DND-41 (cell line): ENCODE measurements around the gene ISCU.

Experiments used
- ATAC-seq: fragments of 200-7000 bp; cut with Tn5 transposase; 3 replicates; pipeline ENCODE4 v1.9.1; 2021; ENCODE audit warnings: low read depth; ENCODE audit not compliant: insufficient read depth
- DNase-seq: peaks from one replicate; pipeline ENCODE4 v3.0.0-alpha.2; 2020
- H2AFZ ChIP-seq: 2 replicates; pipeline ENCODE4 v1.6.0; 2012; ENCODE audit warnings: low read depth, low read length
- H3K27ac ChIP-seq: 2 replicates; pipeline ENCODE4 v1.5.1; 2012; ENCODE audit warnings: low read length, inconsistent platforms
- H3K27me3 ChIP-seq: fragments of 200-600 bp; sonication (generic); 2 replicates; pipeline ENCODE4 v1.6.0; 2012; ENCODE audit warnings: low read length, mild to moderate bottlenecking, inconsistent platforms; ENCODE audit not compliant: insufficient read depth, poor library complexity
- H3K36me3 ChIP-seq: 2 replicates; pipeline ENCODE4 v1.5.1; 2012; ENCODE audit warnings: low read length, inconsistent platforms; ENCODE audit not compliant: insufficient read depth
- H3K4me1 ChIP-seq: 2 replicates; pipeline ENCODE4 v1.5.1; 2012; ENCODE audit warnings: mild to moderate bottlenecking, low read length; ENCODE audit not compliant: insufficient read depth
- H3K4me2 ChIP-seq: 2 replicates; pipeline ENCODE4 v1.6.0; 2012; ENCODE audit warnings: mild to moderate bottlenecking, moderate library complexity, low read length, inconsistent platforms; ENCODE audit not compliant: insufficient read depth
- H3K4me3 ChIP-seq, 2 experiments: fragments of 200-600 bp in 1 of 2; shearing (Covaris generic) in 1 of 2; 2 replicates each; pipeline ENCODE4 v1.5.1; 2012 to 2016; ENCODE audit warnings: inconsistent platforms in 2 of 2, low read length in 2 of 2, mild to moderate bottlenecking in 2 of 2, low read depth in 1 of 2, moderate library complexity in 1 of 2
- H3K79me2 ChIP-seq: 2 replicates; pipeline ENCODE4 v1.6.0; 2012; ENCODE audit warnings: low read length, inconsistent platforms; ENCODE audit not compliant: insufficient read depth
- H3K9ac ChIP-seq: 2 replicates; pipeline ENCODE4 v1.6.0; 2012; ENCODE audit warnings: low read depth, mild to moderate bottlenecking, inconsistent platforms, low read length, moderate library complexity
- H3K9me3 ChIP-seq: 2 replicates; pipeline ENCODE4 v1.5.1; 2012; ENCODE audit warnings: low read length, moderate library complexity, mild to moderate bottlenecking, inconsistent platforms; ENCODE audit not compliant: insufficient read depth, severe bottlenecking
- H4K20me1 ChIP-seq: 2 replicates; pipeline ENCODE4 v1.6.0; 2012; ENCODE audit warnings: low read length; ENCODE audit not compliant: insufficient read depth
- EZH2 ChIP-seq: IDR thresholded peaks from 3 replicates; pipeline ENCODE4 v1.6.1; 2012; ENCODE audit warnings: borderline replicate concordance, low read depth, mild to moderate bottlenecking, moderate library complexity, low read length, inconsistent platforms; ENCODE audit not compliant: severe bottlenecking
- TF ChIP-seq, protein P1 (sequence below): IDR thresholded peaks from 2 replicates; pipeline ENCODE4 v1.5.1; 2012; ENCODE audit warnings: borderline replicate concordance, low read length, moderate library complexity, mild to moderate bottlenecking; ENCODE audit not compliant: poor library complexity, severe bottlenecking; ENCODE audit errors: extremely low read depth

The ISCU gene

DNA sequence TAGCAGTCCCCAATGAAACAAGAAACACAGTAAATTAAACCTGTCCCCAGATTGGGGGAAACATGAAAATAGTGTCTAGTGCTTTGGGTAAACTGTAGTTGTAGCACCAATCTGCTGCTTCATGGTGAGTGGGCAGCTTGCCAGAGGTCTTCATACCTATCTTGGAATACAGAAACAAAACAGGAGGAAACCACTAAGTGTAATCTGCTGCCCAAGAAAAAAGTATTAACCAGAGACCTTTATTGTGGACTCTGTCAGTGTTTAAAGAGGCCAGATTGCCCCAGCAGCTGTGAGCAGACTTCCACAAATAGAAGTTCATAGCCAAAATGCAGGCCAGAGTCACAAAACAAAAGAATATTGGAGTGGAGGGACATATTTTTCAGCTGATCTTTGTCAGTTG is 2.3 kb downstream of the ISCU start:
- Histone ChIP-seq H3K9ac (peak overlapping the region; percentile 75; the same call in 1 of the 2 replicates), H3K79me2 (peaks cover 36% of the 10 kb centered on the region), H3K9me3 (no peaks in the 10 kb centered on the region), H3K36me3 (peaks cover 56% of the 10 kb centered on the region), H3K27ac (peak overlapping the region; percentile 51; the same call in 1 of the 2 replicates), H3K4me2 (no peak overlapping the region), H3K4me1 (peaks cover 46% of the 10 kb centered on the region), H4K20me1 (peaks cover 12% of the 10 kb centered on the region; the same call in 1 of the 2 replicates), H3K27me3 (no peaks in the 10 kb centered on the region), H2AFZ (no peak overlapping the region), H3K4me3 (no peak overlapping the region)
- TF ChIP-seq, protein P1, sequence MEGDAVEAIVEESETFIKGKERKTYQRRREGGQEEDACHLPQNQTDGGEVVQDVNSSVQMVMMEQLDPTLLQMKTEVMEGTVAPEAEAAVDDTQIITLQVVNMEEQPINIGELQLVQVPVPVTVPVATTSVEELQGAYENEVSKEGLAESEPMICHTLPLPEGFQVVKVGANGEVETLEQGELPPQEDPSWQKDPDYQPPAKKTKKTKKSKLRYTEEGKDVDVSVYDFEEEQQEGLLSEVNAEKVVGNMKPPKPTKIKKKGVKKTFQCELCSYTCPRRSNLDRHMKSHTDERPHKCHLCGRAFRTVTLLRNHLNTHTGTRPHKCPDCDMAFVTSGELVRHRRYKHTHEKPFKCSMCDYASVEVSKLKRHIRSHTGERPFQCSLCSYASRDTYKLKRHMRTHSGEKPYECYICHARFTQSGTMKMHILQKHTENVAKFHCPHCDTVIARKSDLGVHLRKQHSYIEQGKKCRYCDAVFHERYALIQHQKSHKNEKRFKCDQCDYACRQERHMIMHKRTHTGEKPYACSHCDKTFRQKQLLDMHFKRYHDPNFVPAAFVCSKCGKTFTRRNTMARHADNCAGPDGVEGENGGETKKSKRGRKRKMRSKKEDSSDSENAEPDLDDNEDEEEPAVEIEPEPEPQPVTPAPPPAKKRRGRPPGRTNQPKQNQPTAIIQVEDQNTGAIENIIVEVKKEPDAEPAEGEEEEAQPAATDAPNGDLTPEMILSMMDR: no peak
- TF ChIP-seq EZH2: no peak
- DNase-seq (no peak), ATAC-seq (no peak)

DNA sequence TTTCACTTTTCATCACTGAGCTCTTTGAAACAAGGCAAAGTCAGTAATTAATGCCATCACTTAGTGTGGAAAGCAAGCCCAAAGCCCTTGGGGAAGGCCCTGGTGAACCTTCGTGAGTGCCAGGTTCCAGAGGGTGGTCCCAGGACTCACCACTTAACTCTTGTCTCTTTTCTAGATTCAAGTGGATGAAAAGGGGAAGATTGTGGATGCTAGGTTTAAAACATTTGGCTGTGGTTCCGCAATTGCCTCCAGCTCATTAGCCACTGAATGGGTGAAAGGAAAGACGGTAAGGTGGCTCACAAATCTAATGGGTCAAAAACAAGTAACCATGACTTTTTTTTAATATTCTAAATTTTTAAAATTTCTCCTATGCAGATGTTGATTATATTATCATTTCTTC is 2.8 kb downstream of the ISCU start:
- Histone ChIP-seq H2AFZ (no peak overlapping the region), H3K27me3 (no peaks in the 10 kb centered on the region), H3K4me1 (peaks cover 42% of the 10 kb centered on the region), H3K4me3 (no peak overlapping the region), H4K20me1 (peaks cover 7% of the 10 kb centered on the region; the same call in 1 of the 2 replicates), H3K79me2 (peaks cover 32% of the 10 kb centered on the region), H3K27ac (0 out of 2 replicates have a peak overlapping the region, but pooled peaks have one; percentile 51), H3K4me2 (no peak overlapping the region), H3K9ac (no peak overlapping the region), H3K36me3 (peaks cover 56% of the 10 kb centered on the region), H3K9me3 (no peaks in the 10 kb centered on the region)
- DNase-seq (no peak), ATAC-seq (no peak)
- no peak for TF ChIP-seq EZH2
- TF ChIP-seq, protein P1: no peak

DNA sequence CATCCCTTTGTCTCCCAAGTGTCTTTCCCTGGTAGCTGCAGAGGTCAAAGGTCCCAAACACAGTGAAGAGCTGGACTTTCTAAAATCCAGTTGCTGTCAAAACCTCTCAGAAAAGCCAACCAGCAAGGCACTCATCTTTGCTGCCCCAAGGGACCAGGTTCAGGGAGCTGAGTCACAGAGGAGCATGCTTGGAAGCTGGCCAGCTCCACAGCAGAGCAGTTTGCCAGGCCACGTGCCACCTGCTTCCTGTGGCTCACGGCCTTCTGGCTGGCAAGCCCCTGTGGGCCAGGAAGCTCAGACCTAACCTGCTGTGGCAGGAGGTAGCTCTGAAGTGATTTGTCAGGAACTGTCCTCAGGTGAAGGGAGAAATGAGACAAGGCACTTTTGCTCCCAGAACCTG is 3.6 kb downstream of the ISCU start:
- no peak for TF ChIP-seq EZH2
- TF ChIP-seq, protein P1: no peak
- Histone ChIP-seq H4K20me1 (no peaks in the 10 kb centered on the region), H3K4me2 (no peak overlapping the region), H3K36me3 (peaks cover 50% of the 10 kb centered on the region), H3K79me2 (peaks cover 24% of the 10 kb centered on the region), H3K9me3 (no peaks in the 10 kb centered on the region), H3K4me3 (no peak overlapping the region), H2AFZ (no peak overlapping the region), H3K4me1 (peaks cover 40% of the 10 kb centered on the region), H3K27ac (peak overlapping the region; percentile 46; the same call in 1 of the 2 replicates), H3K9ac (no peak overlapping the region), H3K27me3 (no peaks in the 10 kb centered on the region)
- peak; percentile 74 for DNase-seq
- ATAC-seq: no peak; the same call in 2 of the 3 replicates

DNA sequence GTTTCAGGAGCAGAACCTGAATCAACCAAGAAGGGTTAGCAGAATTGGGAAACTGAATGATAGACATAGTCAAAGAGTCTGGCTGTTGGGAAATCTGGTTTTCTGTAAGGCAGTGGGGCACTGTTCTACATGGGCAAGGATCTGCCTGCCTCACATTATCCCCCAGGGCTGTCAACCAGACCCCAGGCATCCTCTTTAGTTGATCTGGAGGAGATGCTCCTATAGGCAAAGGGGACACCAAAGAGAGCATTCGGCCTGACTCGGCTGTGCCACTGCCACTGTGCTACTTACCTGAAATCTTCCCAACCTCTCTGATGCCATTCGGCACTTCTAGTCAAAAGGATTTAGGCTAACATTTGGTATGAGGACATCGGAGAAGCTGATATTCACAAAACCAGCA is 4.1 kb downstream of the ISCU start:
- DNase-seq (no peak), ATAC-seq (no peak)
- H3K9ac ChIP-seq: no peak overlapping the region
- no peak overlapping the region for H3K4me2 ChIP-seq
- no peak overlapping the region for H3K4me3 ChIP-seq
- peak overlapping the region; percentile 46; the same call in 1 of the 2 replicates for H3K27ac ChIP-seq
- H3K79me2 ChIP-seq: peaks cover 22% of the 10 kb centered on the region
- peaks cover 50% of the 10 kb centered on the region for H3K36me3 ChIP-seq
- no peaks in the 10 kb centered on the region for H3K27me3 ChIP-seq
- no peak overlapping the region for H2AFZ ChIP-seq
- H3K4me1 ChIP-seq: peaks cover 40% of the 10 kb centered on the region
- no peak for TF ChIP-seq EZH2
- TF ChIP-seq, protein P1: no peak
- no peaks in the 10 kb centered on the region for H4K20me1 ChIP-seq
- no peaks in the 10 kb centered on the region for H3K9me3 ChIP-seq
